Measurements from ENCODE around the gene USP34.
"Not testable (repeated sequence)": the region's sequence is repeated elsewhere in the genome, so short reads cannot be mapped to it uniquely, and the experiment has no call there.

Gene USP34

GRCh38 chr2:61425605-61426155 lies 45.2 kb downstream of the USP34 start:
- DNase-seq = no peak

- no peak for DNase-seq
These were observed 47.2 kb downstream of the USP34 start for GRCh38 chr2:61423714-61424113.

DNA sequence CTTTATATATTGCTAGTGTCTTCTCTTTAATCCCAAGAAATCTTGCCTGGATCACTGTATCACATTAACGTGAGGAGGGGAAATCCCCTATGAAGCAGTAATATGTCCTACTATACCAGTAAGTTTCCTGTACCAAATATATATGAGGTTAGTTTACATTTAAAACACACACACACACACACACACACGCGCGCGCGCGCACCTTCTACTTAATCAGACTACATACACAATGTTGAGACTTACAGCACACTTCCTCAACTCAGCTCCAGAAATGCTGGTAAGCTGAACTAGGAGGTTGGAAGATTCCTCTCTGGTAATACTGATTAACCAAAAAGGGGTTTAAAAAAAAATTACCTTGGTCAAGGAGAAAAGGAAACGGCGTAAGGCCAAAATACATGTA lies 49.3 kb downstream of the USP34 start:
- no peak for DNase-seq

- DNase-seq = no peak
These were observed 49.8 kb downstream of the USP34 start for GRCh38 chr2:61420991-61421544.

- no peak for DNase-seq
These were observed 51.3 kb downstream of the USP34 start for GRCh38 chr2:61419570-61419969.

- no peak for DNase-seq
These were observed 51.8 kb downstream of the USP34 start for GRCh38 chr2:61419129-61419528.

DNA sequence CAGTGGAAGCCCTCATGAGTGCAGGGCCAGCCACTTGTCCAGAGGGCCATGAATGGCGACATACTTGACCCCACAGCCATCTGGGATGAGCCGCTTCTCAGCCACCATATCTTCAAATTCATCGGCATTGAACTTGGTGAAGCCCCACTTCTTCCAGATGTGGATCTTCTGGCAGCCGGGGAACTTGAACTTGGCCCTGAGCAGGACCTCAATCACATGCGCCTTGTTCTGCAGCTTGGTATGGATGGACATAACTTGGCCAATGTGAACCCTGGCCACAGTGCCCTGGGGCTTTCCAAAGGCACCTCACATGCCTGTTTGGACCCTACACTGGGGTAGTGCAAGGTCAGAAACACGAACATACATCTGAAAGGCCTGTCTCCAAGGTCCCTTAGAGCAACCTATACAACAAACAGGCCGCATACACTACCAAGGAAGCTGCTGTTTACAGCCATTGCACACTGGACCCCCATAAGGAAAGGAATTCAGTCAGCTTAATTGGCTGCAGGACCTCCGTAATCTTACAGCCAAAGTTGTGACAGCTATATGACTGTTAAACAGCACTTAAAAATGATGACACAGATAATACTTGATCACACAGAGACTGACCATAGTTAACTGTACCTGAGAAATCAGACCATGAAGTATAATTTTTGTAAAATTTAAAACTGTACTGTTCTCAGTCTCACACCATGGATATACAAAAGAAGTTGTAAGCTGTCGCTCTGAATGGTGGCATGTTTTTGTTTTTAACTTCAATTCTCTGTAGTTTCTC lies 53.8 kb downstream of the USP34 start:
- DNase-seq = no peak

- no peak for DNase-seq
These were observed 55.6 kb downstream of the USP34 start for GRCh38 chr2:61415265-61415664.

GRCh38 chr2:61414674-61415073 lies 56.2 kb downstream of the USP34 start:
- no peak for DNase-seq

DNA sequence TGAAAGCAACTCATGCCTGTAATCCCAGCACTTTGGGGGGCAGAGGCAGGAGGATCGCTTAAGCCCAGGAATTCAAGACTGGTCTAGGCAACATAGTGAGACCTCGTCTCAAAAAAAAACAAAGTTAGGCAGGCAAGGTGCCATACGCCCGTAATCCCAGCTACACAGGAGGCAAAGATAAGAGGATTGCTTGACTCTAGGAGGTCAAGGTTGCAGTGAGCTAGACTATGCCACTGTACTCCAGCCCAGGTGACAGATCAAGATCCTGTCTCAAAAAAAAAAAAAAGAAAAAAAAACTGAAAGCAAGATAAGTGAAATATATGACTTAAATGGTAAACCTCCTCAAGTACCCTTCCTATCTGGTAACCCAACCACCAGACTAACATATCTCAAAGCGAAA lies 59.8 kb downstream of the USP34 start:
- no peak for DNase-seq

DNA sequence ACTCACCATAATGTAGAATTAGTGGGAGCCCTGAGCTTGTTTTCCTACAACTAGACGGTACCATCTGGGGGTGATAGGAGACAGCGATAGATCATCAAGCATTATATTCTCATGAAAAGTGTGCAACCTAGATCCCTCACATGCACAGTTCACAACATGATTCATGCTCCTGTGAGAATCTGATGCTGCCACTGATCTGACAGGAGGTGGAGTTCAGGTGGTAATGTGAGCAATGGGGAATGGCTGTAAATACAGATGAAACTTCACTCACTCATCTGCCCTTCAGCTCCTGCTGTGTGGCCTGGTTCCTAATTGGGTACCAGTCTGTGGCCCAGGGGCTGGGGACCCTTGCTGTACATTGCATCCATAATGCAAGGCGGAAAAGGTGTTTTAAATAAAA lies 60.7 kb downstream of the USP34 start:
- DNase-seq = no peak

GRCh38 chr2:61405813-61406212 lies 65.1 kb downstream of the USP34 start:
- no peak for DNase-seq

- DNase-seq = no peak
These were observed 66.4 kb downstream of the USP34 start for GRCh38 chr2:61404438-61404837.

- DNase-seq = no peak
These were observed 72.5 kb downstream of the USP34 start for GRCh38 chr2:61398413-61398812.

GRCh38 chr2:61396005-61396404 lies 74.9 kb downstream of the USP34 start:
- DNase-seq = no peak

DNA sequence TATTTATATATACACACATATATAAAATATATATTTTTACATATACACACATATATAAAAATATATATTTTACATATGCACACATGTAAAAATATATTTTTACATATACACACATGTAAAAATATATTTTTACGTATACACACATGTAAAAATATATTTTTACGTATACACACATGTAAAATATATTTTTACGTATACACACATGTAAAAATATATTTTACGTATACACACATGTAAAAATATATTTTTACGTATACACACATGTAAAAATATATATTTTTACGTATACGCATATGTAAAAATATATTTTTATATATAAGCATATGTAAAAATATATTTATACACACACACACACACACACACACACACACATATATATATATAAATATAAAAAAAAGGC lies 83.3 kb downstream of the USP34 start:
- DNase-seq = not testable (repeated sequence)

GRCh38 chr2:61380882-61381197 lies 90.0 kb downstream of the USP34 start:
- DNase-seq = not testable (repeated sequence)

GRCh38 chr2:61380056-61380881 lies 90.6 kb downstream of the USP34 start:
- no peak for DNase-seq

DNA sequence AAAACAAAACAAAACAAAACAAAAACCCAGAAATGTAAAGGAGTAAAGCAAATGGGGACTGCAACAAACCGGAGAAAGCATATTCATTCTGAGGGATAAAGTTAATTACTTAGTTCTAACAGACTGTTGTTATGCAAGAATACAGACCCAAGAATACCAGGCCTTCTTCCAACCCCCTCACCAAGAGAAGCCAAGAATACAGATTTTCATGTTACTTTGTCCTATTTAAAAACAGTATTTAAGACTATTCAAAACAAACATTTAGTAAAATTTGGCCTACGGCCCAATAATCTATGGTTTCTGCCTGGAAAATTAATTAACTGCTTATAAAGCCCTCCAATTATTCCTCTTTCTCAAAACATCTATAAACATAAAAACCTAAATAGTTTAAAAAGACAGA lies 91.4 kb downstream of the USP34 start:
- DNase-seq = no peak

DNA sequence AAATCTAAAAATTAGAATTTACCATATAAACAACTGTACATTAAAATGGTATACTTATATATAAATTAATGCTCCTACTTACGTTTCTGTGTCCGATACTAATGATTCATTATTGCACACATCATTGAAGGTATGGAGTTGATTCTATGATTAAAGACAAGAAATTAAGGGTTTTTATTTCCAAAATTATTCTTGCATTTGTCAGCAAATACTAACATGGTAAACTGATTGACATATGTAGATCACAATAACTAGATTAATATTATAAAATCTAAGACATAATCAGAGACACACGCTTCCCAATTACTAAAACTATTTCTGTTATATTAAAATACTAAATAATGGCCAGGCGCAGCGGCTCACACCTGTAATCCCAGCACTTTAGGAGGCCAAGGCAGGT lies 92.6 kb downstream of the USP34 start:
- DNase-seq = no peak

DNA sequence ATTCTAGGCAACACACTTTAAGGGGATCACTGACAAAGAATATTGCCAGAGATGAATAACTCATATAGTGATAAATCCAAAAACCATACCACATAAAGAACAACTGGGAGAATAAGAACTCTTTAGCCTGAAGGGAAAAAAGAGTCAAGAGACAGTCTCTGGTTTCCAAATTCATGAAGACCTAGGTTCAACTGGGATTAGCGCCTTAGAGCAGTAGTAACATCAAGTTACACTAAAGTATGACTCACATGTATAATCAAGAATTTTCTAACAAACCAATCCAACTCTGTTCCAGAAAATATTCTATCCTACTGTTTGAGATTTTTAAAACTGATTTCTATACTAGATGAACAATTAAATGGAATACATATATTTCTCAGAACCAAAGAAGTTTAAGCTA lies 93.8 kb downstream of the USP34 start:
- DNase-seq = no peak

DNA sequence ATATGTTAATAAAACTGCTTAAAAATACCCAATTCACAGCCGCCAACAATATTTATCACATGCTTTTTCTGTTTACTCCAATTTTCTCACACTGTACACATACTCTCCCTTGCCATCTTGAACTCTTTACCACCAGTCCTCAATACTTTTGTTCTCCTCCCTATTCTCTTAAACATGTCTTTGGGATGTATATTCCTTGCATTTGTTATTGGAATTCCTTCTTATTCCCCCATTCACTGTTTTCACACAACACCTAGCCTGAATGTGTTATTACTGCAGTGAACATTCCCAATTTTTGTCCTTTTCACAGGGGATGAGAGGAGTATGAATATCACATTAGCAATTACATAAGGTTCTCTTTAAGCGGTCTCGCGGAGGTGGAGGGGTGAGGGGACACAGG lies 94.7 kb downstream of the USP34 start:
- DNase-seq = no peak

GRCh38 chr2:61371027-61371426 lies 99.9 kb downstream of the USP34 start:
- no peak for DNase-seq

All from NCI-H187 treated with DMSO at 0.1 percent for 48 hours (cell line).